Fibroblast of gingiva (primary cell): Measurements from ENCODE around the gene ITGB4.
"Not testable (repeated sequence)": the region's sequence is repeated elsewhere in the genome, so short reads cannot be mapped to it uniquely, and the experiment has no call there.

Experiments
- DNase-seq: peaks from one replicate; pipeline ENCODE4 v3.0.0-alpha.2; 2011; ENCODE audit warnings: low read depth

Gene ITGB4

GRCh38 chr17:75753514-75754377 lies 32.5 kb downstream of the ITGB4 start:
- DNase-seq, result peak; percentile 54

DNA sequence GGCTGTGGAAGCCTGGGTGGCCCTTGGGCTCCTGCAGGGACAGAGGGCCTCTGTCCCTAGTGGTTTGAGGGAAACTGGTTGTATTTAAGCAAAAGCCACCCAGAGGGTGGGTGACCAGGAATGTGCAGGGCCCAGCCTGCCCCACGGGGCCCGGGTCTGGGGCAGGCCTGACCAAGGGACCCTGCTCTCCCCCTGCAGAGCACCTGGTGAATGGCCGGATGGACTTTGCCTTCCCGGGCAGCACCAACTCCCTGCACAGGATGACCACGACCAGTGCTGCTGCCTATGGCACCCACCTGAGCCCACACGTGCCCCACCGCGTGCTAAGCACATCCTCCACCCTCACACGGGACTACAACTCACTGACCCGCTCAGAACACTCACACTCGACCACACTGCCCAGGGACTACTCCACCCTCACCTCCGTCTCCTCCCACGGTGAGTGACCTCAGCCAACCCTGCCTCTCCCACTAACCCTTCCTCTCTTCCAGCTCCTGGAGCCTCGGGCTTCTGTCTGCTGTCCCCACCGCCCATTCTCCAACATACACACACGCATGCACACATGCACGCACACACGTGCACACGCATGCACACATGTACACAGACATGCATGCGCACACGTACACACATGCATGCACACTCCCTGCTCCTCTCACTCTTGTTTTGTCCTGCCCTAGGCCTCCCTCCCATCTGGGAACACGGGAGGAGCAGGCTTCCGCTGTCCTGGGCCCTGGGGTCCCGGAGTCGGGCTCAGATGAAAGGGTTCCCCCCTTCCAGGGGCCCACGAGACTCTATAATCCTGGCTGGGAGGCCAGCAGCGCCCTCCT lies 33.3 kb downstream of the ITGB4 start:
- no peak for DNase-seq

DNA sequence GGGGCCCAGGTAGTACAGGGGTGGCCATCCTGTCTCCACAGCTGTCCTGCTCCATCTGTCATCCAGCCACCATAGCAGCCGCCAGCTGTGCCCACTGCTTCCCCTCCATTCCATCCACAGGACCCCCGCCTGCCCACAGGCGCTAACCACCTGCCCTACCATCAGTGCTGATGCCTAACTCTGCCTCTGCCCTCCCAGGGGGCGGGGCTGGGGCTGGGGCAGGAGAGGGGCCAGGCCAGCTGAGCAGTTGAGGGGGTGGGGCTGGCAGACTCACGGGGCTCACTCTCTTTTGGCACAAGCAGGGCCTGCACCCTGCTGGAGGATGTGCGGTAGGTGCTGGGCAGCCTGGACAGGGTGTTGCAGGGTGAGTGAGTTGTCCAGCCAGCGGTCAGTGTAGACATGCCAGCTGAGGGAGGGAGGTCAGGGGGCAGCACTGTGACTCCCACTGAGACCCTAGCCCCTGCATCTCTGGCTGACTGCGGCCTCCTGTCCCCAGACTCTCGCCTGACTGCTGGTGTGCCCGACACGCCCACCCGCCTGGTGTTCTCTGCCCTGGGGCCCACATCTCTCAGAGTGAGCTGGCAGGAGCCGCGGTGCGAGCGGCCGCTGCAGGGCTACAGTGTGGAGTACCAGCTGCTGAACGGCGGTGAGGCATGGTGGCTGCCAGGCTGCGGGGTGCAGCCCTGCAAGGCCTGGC lies 34.1 kb downstream of the ITGB4 start:
- no peak for DNase-seq

DNA sequence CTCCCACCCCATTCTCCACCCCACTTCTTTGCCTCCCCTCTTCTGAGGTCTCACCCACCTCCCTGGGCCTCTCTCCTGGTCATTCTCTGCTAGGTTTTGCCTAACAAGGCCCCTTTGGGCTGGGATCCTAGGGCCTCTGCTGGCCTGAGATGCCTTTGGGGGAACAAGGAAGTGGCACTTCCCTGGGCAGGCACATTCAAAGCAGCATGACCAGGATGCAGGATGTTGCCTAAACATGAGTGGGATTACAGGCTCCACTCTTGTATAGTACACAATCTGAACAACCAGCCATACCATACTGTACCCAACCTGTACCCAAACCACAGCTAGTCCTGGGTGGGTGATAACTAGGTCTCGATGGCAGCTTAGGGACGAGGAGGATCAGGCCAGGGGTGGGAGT lies 34.7 kb downstream of the ITGB4 start:
- no peak for DNase-seq

DNA sequence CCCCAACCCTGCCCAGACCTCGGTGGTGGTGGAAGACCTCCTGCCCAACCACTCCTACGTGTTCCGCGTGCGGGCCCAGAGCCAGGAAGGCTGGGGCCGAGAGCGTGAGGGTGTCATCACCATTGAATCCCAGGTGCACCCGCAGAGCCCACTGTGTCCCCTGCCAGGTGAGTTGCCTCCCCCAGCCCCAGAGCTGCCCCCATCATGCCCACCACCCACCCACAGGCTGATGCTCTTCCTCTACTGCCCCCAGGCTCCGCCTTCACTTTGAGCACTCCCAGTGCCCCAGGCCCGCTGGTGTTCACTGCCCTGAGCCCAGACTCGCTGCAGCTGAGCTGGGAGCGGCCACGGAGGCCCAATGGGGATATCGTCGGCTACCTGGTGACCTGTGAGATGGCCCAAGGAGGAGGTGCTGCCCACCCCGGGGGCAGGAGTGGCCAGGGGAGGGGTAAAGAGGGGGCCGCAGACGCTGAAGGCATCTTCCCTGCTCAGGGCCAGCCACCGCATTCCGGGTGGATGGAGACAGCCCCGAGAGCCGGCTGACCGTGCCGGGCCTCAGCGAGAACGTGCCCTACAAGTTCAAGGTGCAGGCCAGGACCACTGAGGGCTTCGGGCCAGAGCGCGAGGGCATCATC lies 35.3 kb downstream of the ITGB4 start:
- no peak for DNase-seq

DNA sequence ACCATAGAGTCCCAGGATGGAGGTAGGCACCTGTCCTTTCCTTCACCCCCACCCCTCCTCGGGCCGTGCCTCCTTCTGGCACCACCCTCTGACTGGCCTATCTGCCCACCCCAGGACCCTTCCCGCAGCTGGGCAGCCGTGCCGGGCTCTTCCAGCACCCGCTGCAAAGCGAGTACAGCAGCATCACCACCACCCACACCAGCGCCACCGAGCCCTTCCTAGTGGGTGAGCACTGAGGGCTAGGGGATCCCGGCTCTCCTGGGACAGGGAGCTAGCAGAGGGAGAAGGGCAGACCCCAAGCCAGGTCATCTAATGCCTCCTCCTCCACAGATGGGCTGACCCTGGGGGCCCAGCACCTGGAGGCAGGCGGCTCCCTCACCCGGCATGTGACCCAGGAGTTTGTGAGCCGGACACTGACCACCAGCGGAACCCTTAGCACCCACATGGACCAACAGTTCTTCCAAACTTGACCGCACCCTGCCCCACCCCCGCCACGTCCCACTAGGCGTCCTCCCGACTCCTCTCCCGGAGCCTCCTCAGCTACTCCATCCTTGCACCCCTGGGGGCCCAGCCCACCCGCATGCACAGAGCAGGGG lies 35.9 kb downstream of the ITGB4 start:
- no peak for DNase-seq

DNA sequence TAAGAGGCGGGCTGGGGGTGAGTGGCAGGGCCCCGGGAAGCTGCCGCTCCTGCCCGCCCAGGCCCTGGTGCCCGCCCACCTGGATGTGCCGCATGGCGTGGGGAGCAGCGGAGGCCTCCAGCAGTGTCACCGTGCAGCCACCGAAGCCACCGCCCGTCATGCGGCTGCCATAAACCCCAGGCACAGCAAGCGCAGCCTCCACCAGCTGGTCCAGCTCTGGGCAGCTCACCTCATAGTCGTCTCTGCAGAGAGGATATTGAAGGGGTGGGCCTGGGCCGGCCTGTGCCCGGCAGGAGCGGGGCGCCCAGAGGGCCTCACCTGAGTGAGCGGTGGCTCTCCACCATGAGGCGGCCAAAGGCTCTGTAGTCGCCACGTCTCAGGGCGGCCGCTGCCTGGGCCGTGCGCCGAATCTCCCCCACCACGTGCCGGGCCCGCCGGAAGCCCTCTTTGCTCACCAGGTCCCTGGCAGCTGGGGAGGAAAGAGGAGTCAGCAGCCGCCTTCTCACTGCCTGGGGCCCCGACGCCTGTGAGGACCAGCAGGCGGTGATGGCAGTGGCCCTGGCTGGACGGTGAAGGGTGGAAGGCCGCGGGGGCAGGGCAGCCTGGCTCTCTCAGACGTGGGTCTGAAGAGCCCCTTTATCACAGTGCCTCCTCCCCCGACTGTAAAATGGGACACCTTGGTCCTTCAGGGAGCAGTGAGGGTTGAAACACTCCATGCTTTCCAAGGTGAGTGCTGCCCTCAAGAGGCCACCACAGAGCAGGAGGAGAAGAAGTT lies 37.1 kb downstream of the ITGB4 start:
- no peak for DNase-seq

DNA sequence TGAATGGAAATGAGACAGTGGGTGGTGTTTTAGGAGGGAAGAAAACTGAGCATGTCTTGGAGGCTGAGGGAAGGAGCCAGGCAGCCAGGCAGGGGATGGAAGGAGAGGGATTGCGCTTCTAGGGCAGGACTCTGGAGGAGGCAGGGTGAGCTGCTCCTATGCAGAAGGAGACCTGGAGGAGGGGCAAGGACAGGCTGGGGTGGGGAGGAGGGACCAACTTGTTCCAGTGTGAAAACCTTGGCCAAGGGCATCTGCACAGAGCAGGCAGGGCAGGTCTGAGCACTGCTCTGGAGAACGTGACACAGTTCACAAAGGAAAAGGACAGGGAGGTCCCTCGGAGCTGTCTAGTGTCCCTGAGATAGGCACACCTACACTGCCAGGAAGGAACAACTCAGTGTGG lies 38.2 kb downstream of the ITGB4 start:
- DNase-seq, result no peak

DNA sequence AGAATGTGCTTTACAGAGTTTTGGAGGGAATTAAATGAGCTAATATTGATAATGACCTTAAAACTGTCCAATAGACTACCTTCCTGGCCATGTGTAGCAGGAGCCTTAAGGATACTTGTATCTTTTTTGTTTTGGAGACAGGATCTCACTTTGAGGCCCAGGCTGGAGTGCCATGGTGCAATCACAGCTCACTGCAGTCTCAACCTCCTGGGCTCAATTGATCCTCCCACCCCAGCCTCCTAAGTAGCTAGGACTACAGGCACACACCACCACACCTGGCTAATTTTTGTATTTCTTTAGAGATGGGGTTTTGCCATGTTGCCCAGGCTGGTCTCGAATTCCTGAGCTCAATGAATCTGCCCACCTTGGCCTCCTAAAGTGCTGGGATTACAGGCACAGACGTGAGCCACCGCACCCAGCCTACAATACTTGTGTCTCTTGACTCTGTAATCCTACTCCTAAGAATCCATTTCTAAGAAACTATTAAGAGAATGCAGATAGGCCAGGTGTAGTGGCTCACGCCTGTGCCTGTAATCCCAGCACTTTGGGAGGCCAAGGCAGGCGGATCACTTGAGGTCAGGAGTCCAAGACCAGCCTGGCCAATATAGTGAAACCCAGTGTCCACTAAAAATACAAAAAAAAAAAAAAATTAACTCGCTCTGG lies 38.9 kb downstream of the ITGB4 start:
- not testable (repeated sequence) for DNase-seq

DNA sequence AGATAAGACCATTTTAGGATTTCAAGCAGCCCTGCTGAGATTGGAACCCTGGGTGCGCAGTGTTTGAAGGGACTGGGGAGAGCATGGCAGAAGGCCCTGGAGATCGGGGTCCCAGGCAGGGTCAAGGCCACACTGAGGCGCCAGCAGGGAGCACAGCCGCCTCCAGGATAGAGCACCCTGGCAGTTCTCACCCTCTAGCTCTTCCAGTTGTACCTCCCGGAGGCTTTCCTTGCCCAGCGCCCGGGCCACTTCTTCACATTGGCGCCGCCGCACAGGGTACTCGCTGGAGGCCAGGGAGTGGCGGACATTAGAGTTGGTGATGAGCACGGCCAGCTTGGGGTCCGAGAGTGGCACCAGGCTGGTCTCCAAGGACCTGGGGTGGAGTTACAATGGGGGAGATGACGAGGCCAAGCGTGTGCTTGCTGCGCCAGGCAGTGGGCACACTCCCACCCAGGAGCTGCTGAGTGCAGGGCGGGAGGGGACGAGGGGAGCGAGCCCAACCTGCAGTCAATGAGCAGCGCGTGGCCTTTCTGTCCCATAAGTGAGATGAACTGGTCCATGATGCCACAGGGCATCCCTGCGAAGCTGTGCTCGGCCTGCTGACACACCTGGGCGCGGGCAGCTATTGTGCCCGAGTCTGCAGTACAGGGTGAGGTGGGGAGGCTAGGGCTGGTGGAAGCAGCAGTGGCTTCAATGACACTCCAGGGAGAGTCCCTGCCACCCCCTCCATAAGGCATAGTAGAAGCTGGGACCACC lies 41.4 kb downstream of the ITGB4 start:
- no peak for DNase-seq

- no peak for DNase-seq
Measured at GRCh38 chr17:75763269-75763607, 42.0 kb downstream of the ITGB4 start.

DNA sequence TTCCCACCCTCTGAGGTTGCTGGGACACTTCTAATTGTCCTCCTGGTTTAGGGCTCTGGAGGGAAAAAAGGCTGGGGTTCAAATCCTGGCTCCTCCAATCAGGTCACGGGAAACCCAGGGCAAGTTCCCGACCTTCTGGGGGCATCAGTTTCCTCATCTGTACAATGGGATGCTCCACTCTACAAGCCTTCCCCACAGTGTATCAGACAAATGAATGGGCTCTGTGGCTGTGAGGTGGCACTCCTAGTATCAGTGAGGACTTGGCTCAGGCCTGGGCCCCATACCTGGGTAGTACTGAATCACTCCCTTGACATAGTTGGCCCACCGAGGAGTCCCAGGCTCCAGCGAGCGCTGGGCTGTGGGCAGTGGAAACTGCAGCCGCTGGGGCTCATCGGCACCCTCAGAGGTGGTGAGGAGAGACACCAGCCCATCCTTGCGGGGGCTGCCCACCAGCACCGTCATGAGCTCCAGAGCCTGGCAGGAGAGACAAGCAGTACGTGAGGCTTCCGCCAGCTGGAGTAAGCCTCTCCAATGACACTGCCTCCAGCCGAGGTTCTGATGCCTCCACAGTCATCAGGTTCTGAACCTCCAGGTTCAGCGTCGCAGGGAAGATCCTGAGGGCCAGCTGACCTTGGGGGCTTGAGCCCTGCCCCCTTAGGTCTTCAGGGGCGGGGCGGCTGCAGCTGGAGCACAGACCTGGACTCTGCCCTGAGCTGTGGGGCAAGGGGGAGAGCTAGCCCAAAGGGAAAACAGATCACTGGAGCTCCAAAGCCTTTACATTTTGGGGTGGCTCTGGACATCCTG lies 42.6 kb downstream of the ITGB4 start:
- no peak for DNase-seq

- no peak for DNase-seq
Measured at GRCh38 chr17:75764417-75764710, 43.1 kb downstream of the ITGB4 start.

- peak; percentile 63 for DNase-seq
Measured at GRCh38 chr17:75764711-75765421, 43.6 kb downstream of the ITGB4 start, which contains the start of gene GALK1. GALK1 (minus strand) TSS chr17:75765192; CDS start chr17:75765136, 56 bp downstream.

DNA sequence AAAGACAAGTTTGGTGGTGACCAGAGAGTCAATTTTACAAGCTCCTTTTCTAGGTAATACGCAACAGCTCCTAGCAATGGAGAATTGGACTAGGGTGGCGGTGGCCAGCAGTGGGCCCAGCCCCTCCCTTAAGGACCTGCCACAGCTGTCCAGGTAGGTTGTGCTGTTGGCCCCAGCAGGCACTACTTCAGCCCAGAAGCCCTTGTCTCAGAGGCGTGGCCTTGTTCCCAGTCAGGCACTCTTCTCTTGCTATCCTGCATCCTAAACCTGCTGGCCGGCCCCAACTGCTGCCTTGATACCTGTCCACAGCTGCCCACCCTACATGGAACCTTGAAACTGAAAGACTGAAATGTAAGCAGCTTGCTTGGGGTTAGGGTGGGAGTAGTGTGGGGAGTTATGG lies 44.7 kb downstream of the ITGB4 start:
- no peak for DNase-seq

GRCh38 chr17:75767881-75768280 lies 46.6 kb downstream of the ITGB4 start:
- DNase-seq, result no peak

GRCh38 chr17:75769536-75769935 lies 48.3 kb downstream of the ITGB4 start:
- no peak for DNase-seq
